ENCODE results near the gene ATP8B4. TPM values are rescaled to one million over a fixed set of nuclear protein-coding genes. Genes with fewer than 3 reads are reported as not detected.

The ATP8B4 gene
- polyA plus RNA-seq, 3 donors: 6.1 to 9.6 (median 6.8) TPM

DNA sequence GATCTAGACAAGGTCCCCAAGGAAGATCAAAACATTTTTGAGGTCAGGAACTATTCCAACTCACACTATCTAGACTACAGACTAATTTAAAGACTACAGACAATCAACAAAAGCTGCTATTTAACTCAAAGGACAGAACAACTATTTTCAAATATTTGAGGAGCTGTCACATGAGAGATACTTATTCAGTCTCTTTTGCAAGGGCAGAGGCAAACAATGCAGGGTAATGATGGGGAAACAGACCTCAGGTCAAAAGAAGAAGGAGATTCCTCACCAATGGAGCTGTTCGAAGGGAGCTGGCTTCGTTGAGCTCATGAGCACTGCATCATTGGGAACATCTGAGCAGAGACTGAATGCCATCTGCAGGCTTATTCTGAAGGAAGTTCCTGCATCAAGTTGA lies 266.3 kb downstream of the ATP8B4 start:
- TF ChIP-seq, protein P1, sequence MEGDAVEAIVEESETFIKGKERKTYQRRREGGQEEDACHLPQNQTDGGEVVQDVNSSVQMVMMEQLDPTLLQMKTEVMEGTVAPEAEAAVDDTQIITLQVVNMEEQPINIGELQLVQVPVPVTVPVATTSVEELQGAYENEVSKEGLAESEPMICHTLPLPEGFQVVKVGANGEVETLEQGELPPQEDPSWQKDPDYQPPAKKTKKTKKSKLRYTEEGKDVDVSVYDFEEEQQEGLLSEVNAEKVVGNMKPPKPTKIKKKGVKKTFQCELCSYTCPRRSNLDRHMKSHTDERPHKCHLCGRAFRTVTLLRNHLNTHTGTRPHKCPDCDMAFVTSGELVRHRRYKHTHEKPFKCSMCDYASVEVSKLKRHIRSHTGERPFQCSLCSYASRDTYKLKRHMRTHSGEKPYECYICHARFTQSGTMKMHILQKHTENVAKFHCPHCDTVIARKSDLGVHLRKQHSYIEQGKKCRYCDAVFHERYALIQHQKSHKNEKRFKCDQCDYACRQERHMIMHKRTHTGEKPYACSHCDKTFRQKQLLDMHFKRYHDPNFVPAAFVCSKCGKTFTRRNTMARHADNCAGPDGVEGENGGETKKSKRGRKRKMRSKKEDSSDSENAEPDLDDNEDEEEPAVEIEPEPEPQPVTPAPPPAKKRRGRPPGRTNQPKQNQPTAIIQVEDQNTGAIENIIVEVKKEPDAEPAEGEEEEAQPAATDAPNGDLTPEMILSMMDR (IDR thresholded peaks at IDR 0.05): no peak
- 100% methylated on average over 2 of the region's 2 CpGs for WGBS (ENCODE audit: insufficient coverage)
- no peaks in the 10 kb centered on the region for H3K27me3 ChIP-seq (ENCODE audit: control insufficient read depth in 2 of 2, insufficient read depth in 2 of 2, low read length in 2 of 2)
- no peaks in the 10 kb centered on the region for H3K9me3 ChIP-seq (replicated peaks in 1 of 2; ENCODE audit: control insufficient read depth in 1 of 2, insufficient read depth in 1 of 2, low read length in 2 of 2)
- H3K4me2 ChIP-seq (replicated peaks; ENCODE audit: extremely low read depth, low read length, poor library complexity, severe bottlenecking): no peak overlapping the region
- intact Hi-C loops (cut with micrococcal nuclease): no loop called here
- H3K9ac ChIP-seq (ENCODE audit: insufficient read depth, low read length, poor library complexity, severe bottlenecking): no peak overlapping the region
- H3K36me3 ChIP-seq (replicated peaks in 1 of 2; ENCODE audit: control insufficient read depth in 1 of 2, insufficient read depth in 2 of 2, low read length in 2 of 2): peaks cover 25 to 60% of the 10 kb centered on the region in 2 donors
- no peaks in the 10 kb centered on the region for H3K27me3 Mint-ChIP-seq (ENCODE audit: low read depth in 3 of 3)
- H3K27ac ChIP-seq (ENCODE audit: low read depth in 1 of 2, low read length in 2 of 2): no peak overlapping the region
- H3K4me1 ChIP-seq (ENCODE audit: control insufficient read depth in 1 of 2, insufficient read depth in 2 of 2, low read length in 2 of 2): peaks cover 7 to 15% of the 10 kb centered on the region in 2 donors
- H3K79me2 ChIP-seq (ENCODE audit: insufficient read depth, low read length): no peaks in the 10 kb centered on the region
- H3K9me3 Mint-ChIP-seq: peaks cover 0 to 4% (median 0%) of the 10 kb centered on the region in 7 donors
- no peak overlapping the region for H3K4me3 ChIP-seq (replicated peaks in 1 of 3; ENCODE audit: low read depth in 2 of 3, low read length in 3 of 3)
- peaks cover 53 to 67% of the 10 kb centered on the region in 2 donors for H3K36me3 Mint-ChIP-seq
- H3K4me1 Mint-ChIP-seq: peaks cover 22% of the 10 kb centered on the region
- H2AFZ ChIP-seq (ENCODE audit: insufficient read depth, low read depth, low read length, poor library complexity, severe bottlenecking): no peak overlapping the region
- no peak overlapping the region for H3K4me3 Mint-ChIP-seq
- peak overlapping the region in 1 of 7 donors; percentile 38 for H3K27ac Mint-ChIP-seq
- H4K20me1 ChIP-seq (ENCODE audit: insufficient read depth, low read length): no peaks in the 10 kb centered on the region
- DNase-seq: no peak

DNA sequence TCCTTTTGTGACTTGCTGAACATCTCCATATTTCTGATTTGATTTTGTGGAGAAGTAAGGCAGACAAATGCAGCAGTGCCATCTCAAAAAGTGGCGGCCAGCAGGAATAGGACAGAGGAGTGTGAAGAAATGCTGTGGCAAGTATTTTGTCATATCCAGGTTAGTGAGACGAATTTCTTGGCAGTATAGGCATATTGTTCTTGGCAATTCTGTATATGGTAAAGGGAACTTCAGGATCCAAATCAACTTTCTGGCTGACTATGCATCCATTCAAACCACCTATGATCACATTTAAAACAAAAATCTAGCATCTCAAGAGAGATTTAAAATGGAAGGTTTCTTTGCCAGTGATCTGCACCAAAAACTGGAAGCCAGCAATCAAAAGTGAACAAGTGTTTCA lies 270.2 kb downstream of the ATP8B4 start:
- Mint-ChIP-seq H3K36me3 (peaks cover 81 to 93% of the 10 kb centered on the region in 2 donors), H3K9me3 (peaks cover 6 to 17% (median 10%) of the 10 kb centered on the region in 7 donors), H3K27ac (peak overlapping the region in 1 of 7 donors; percentile 62), H3K4me1 (no peaks in the 10 kb centered on the region), H3K4me3 (no peak overlapping the region), H3K27me3 (ENCODE audit: low read depth in 3 of 3) (no peaks in the 10 kb centered on the region)
- 100% methylated on average over 1 of the region's 2 CpGs for WGBS (ENCODE audit: insufficient coverage)
- no peaks in the 10 kb centered on the region for H3K79me2 ChIP-seq (ENCODE audit: insufficient read depth, low read length)
- H3K36me3 ChIP-seq (replicated peaks in 1 of 2; ENCODE audit: control insufficient read depth in 1 of 2, insufficient read depth in 2 of 2, low read length in 2 of 2): peaks cover 43 to 92% of the 10 kb centered on the region in 2 donors
- intact Hi-C loops (cut with micrococcal nuclease): no loop called here
- no peak overlapping the region for H3K9ac ChIP-seq (ENCODE audit: insufficient read depth, low read length, poor library complexity, severe bottlenecking)
- H3K4me2 ChIP-seq (replicated peaks; ENCODE audit: extremely low read depth, low read length, poor library complexity, severe bottlenecking): no peak overlapping the region
- no peaks in the 10 kb centered on the region for H3K27me3 ChIP-seq (ENCODE audit: control insufficient read depth in 2 of 2, insufficient read depth in 2 of 2, low read length in 2 of 2)
- H3K9me3 ChIP-seq (replicated peaks in 1 of 2; ENCODE audit: control insufficient read depth in 1 of 2, insufficient read depth in 1 of 2, low read length in 2 of 2): peaks cover 12 to 15% of the 10 kb centered on the region in 2 donors
- no peak for DNase-seq
- H2AFZ ChIP-seq (ENCODE audit: insufficient read depth, low read depth, low read length, poor library complexity, severe bottlenecking): no peak overlapping the region
- TF ChIP-seq, protein P1 (IDR thresholded peaks at IDR 0.05): no peak
- no peak overlapping the region for H3K4me3 ChIP-seq (replicated peaks in 1 of 3; ENCODE audit: low read depth in 2 of 3, low read length in 3 of 3)
- no peaks in the 10 kb centered on the region for H3K4me1 ChIP-seq (ENCODE audit: control insufficient read depth in 1 of 2, insufficient read depth in 2 of 2, low read length in 2 of 2)
- no peak overlapping the region for H3K27ac ChIP-seq (ENCODE audit: low read depth in 1 of 2, low read length in 2 of 2)
- no peaks in the 10 kb centered on the region for H4K20me1 ChIP-seq (ENCODE audit: insufficient read depth, low read length)

Measured in CD14-positive monocyte (primary cell).